ENCODE data around the gene MLN.

- TF ChIP-seq, protein P1, sequence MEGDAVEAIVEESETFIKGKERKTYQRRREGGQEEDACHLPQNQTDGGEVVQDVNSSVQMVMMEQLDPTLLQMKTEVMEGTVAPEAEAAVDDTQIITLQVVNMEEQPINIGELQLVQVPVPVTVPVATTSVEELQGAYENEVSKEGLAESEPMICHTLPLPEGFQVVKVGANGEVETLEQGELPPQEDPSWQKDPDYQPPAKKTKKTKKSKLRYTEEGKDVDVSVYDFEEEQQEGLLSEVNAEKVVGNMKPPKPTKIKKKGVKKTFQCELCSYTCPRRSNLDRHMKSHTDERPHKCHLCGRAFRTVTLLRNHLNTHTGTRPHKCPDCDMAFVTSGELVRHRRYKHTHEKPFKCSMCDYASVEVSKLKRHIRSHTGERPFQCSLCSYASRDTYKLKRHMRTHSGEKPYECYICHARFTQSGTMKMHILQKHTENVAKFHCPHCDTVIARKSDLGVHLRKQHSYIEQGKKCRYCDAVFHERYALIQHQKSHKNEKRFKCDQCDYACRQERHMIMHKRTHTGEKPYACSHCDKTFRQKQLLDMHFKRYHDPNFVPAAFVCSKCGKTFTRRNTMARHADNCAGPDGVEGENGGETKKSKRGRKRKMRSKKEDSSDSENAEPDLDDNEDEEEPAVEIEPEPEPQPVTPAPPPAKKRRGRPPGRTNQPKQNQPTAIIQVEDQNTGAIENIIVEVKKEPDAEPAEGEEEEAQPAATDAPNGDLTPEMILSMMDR (IDR thresholded peaks at IDR 0.05): no peak
- no peak for TF ChIP-seq MAX (IDR thresholded peaks at IDR 0.05)
- TF ChIP-seq JUN (IDR thresholded peaks at IDR 0.05): no peak
- TF ChIP-seq POLR2A (IDR thresholded peaks at IDR 0.05; ENCODE audit: low read length): no peak
- no peak for TF ChIP-seq MYC (IDR thresholded peaks at IDR 0.05; ENCODE audit: borderline replicate concordance, low read length)
- no peak for TF ChIP-seq SMC3 (IDR thresholded peaks at IDR 0.05)
- no peak for TF ChIP-seq RARB (CRISPR knock-in tag; IDR thresholded peaks at IDR 0.05)
- no peak for TF ChIP-seq NR3C1 (IDR thresholded peaks at IDR 0.05)
- TF ChIP-seq HOXA7 (CRISPR knock-in tag; IDR thresholded peaks at IDR 0.05): no peak
Measured at GRCh38 chr6:33744895-33745546, 58.8 kb downstream of the MLN start.
